Panc1 (cell line): ENCODE results near the gene NEGR1. TPM values are rescaled to one million over a fixed set of nuclear protein-coding genes. Genes with fewer than 3 reads are reported as not detected.

Experiments
- ATAC-seq: fragments of 200-7000 bp; cut with Tn5 transposase; 2 replicates; pipeline ENCODE4 v1.9.1; 2020; ENCODE audit warnings: mild to moderate bottlenecking, moderate library complexity
- BruUV-seq: library from RNA; stranded (reverse); fragments of 400-500 nt; replicated peaks from 2 replicates; lab custom pipeline; 2021; lab: Mats Ljungman, UMichigan
- CTCF ChIA-PET: fragments of 300-600 bp; sonication (Branson Sonifier 250); formaldehyde crosslinking; loops from one replicate; lab custom pipeline; 2022; ENCODE audit warnings: antibody characterized with exemption; lab: Charles Lee
- POLR2A ChIA-PET: fragments of 300-600 bp; sonication (Branson Sonifier 250); formaldehyde crosslinking; loops from one replicate; lab custom pipeline; 2022; ENCODE audit warnings: antibody characterized with exemption; lab: Charles Lee
- DNase-seq: peaks from one replicate; pipeline ENCODE4 v3.0.0-alpha.2; 2010; ENCODE audit warnings: low read depth, low spot score
- H3K27ac ChIP-seq: 2 replicates; pipeline ENCODE4 v1.5.1; 2011; ENCODE audit warnings: mild to moderate bottlenecking, low read length, inconsistent platforms
- H3K27me3 ChIP-seq: fragments of 200-500 bp; sonication (Bioruptor generic); 2 replicates; pipeline ENCODE4 v1.6.0; 2014; ENCODE audit warnings: low read length, inconsistent platforms; ENCODE audit not compliant: control insufficient read depth, insufficient read depth
- H3K36me3 ChIP-seq: fragments of 200-500 bp; sonication (Bioruptor generic); 2 replicates; pipeline ENCODE4 v1.5.1; 2014; ENCODE audit warnings: inconsistent platforms, mild to moderate bottlenecking, low read length, moderate library complexity; ENCODE audit not compliant: control insufficient read depth, insufficient read depth
- H3K4me1 ChIP-seq: 2 replicates; pipeline ENCODE4 v1.5.1; 2011; ENCODE audit warnings: inconsistent platforms, mild to moderate bottlenecking, low read length, moderate library complexity; ENCODE audit not compliant: control insufficient read depth, insufficient read depth
- H3K4me3 ChIP-seq, 2 experiments: 2 replicates each; pipeline ENCODE4 v1.5.1; 2011 to 2012; ENCODE audit warnings: low read depth in 2 of 2, low read length in 2 of 2, mild to moderate bottlenecking in 2 of 2, inconsistent platforms in 1 of 2, moderate library complexity in 1 of 2
- H3K9me3 ChIP-seq: fragments of 200-500 bp; sonication (Bioruptor generic); 2 replicates; pipeline ENCODE4 v1.5.1; 2014; ENCODE audit warnings: low read depth, mild to moderate bottlenecking, inconsistent platforms, low read length, moderate library complexity; ENCODE audit not compliant: control insufficient read depth, insufficient read depth
- POLR2AphosphoS5 ChIP-seq: IDR thresholded peaks from 2 replicates; pipeline ENCODE4 v1.6.1; 2012; ENCODE audit warnings: mild to moderate bottlenecking, low read depth, low read length, moderate library complexity
- SIN3A ChIP-seq: IDR thresholded peaks from 2 replicates; pipeline ENCODE4 v1.6.1; 2012; ENCODE audit warnings: low read depth, mild to moderate bottlenecking, low read length, moderate library complexity, borderline replicate concordance; ENCODE audit not compliant: insufficient read depth
- TCF7L2 ChIP-seq: IDR thresholded peaks from 2 replicates; pipeline ENCODE4 v1.6.1; 2011; ENCODE audit warnings: mild to moderate bottlenecking, low read depth, low read length, inconsistent platforms
- in situ Hi-C: cut with HindIII; loops from 2 replicates; pipeline ENCODE4 v1.10.0; 2016; ENCODE audit warnings: low sequenced_read_pairs, low pct_unique_long_range_greater_than_20kb
- intact Hi-C: fragments of 100-400 bp; cut with micrococcal nuclease; formaldehyde crosslinking; loops from one replicate; pipeline ENCODE4 v1.10.0; 2022; ENCODE audit not compliant: unreplicated experiment
- total RNA-seq: library from RNA; stranded (reverse); gene quantifications from one replicate; pipeline ENCODE4 v1.2.1, GENCODE V29; 2021; ENCODE audit not compliant: unreplicated experiment
- TF ChIP-seq, protein P1 (sequence below): fragments of 450-650 bp; IDR thresholded peaks from 2 replicates; pipeline ENCODE4 v1.5.1; 2017; ENCODE audit warnings: mild to moderate bottlenecking
- TF ChIP-seq, protein P2 (sequence below), 2 experiments: IDR thresholded peaks; 2 replicates each; pipeline ENCODE4 v1.6.1; 2011 to 2012; ENCODE audit warnings: low read depth in 2 of 2, control low read depth in 1 of 2, low read length in 1 of 2, mild to moderate bottlenecking in 1 of 2, moderate library complexity in 1 of 2; ENCODE audit not compliant: insufficient read depth in 1 of 2

The NEGR1 gene
- total RNA-seq, 1 experiment from 2014 or later: 2.7 TPM

DNA sequence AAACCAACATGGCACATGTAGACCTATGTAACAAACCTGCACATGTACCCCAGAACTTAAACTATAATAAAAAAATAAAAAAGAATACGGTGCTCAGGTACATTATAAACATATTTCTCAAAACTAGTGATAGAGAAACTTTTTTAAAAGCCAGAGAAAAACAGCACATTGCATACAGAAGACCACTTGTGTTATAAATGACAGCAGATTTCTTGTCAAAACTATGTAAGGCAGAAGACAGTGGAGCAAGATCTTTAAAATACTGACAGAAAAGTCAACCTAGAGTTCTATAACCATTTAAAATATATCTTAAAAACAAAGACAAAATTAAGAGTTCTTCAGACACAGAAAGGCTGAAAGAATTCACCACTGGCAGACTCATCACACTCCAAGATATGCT lies 144.7 kb downstream of the NEGR1 start:
- ChIA-PET CTCF (no interaction called here), POLR2A (no interaction called here)
- Histone ChIP-seq H3K4me3 (no peak overlapping the region), H3K27me3 (no peaks in the 10 kb centered on the region), H3K9me3 (no peaks in the 10 kb centered on the region), H3K27ac (no peak overlapping the region), H3K4me1 (no peaks in the 10 kb centered on the region), H3K36me3 (no peaks in the 10 kb centered on the region)
- ATAC-seq: no peak
- intact Hi-C loops (no loop called here), in situ Hi-C loops (no loop called here)
- no peak for DNase-seq
- TF ChIP-seq POLR2AphosphoS5 (no peak), SIN3A (no peak), TCF7L2 (no peak)
- TF ChIP-seq, protein P1, sequence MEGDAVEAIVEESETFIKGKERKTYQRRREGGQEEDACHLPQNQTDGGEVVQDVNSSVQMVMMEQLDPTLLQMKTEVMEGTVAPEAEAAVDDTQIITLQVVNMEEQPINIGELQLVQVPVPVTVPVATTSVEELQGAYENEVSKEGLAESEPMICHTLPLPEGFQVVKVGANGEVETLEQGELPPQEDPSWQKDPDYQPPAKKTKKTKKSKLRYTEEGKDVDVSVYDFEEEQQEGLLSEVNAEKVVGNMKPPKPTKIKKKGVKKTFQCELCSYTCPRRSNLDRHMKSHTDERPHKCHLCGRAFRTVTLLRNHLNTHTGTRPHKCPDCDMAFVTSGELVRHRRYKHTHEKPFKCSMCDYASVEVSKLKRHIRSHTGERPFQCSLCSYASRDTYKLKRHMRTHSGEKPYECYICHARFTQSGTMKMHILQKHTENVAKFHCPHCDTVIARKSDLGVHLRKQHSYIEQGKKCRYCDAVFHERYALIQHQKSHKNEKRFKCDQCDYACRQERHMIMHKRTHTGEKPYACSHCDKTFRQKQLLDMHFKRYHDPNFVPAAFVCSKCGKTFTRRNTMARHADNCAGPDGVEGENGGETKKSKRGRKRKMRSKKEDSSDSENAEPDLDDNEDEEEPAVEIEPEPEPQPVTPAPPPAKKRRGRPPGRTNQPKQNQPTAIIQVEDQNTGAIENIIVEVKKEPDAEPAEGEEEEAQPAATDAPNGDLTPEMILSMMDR: no peak
- TF ChIP-seq, protein P2, sequence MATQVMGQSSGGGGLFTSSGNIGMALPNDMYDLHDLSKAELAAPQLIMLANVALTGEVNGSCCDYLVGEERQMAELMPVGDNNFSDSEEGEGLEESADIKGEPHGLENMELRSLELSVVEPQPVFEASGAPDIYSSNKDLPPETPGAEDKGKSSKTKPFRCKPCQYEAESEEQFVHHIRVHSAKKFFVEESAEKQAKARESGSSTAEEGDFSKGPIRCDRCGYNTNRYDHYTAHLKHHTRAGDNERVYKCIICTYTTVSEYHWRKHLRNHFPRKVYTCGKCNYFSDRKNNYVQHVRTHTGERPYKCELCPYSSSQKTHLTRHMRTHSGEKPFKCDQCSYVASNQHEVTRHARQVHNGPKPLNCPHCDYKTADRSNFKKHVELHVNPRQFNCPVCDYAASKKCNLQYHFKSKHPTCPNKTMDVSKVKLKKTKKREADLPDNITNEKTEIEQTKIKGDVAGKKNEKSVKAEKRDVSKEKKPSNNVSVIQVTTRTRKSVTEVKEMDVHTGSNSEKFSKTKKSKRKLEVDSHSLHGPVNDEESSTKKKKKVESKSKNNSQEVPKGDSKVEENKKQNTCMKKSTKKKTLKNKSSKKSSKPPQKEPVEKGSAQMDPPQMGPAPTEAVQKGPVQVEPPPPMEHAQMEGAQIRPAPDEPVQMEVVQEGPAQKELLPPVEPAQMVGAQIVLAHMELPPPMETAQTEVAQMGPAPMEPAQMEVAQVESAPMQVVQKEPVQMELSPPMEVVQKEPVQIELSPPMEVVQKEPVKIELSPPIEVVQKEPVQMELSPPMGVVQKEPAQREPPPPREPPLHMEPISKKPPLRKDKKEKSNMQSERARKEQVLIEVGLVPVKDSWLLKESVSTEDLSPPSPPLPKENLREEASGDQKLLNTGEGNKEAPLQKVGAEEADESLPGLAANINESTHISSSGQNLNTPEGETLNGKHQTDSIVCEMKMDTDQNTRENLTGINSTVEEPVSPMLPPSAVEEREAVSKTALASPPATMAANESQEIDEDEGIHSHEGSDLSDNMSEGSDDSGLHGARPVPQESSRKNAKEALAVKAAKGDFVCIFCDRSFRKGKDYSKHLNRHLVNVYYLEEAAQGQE (IDR thresholded peaks at IDR 0.05; ENCODE audit: insufficient read depth in 1 of 2, low read depth in 2 of 2, low read length in 1 of 2): no peak
- BruUV-seq: no TSS peak

DNA sequence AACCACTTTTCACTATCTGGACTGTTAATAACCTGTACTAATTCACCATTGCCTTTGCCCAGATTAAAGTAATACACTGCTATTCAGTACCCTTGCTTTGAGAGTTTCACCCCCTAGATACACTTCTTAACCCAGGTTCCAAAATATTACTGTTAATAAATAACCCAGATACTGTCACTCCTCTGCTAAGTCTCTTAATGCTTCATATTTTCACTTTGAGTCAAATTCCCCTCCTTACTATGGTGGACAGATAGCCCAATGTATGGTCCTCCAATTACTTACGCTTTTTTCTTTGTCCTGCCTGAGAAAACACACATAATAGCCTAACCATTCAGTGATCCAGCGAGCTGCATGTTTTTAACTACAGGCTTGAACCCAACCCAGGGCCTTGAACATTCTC lies 152.5 kb downstream of the NEGR1 start:
- no peaks in the 10 kb centered on the region for H3K36me3 ChIP-seq
- CTCF ChIA-PET: no interaction called here

More for the DNA sequence above, 152.5 kb downstream of the NEGR1 start:
- in situ Hi-C loops (no loop called here), intact Hi-C loops (no loop called here)
- Histone ChIP-seq H3K27ac (no peak overlapping the region), H3K4me3 (no peak overlapping the region), H3K9me3 (no peaks in the 10 kb centered on the region), H3K27me3 (no peaks in the 10 kb centered on the region), H3K4me1 (no peaks in the 10 kb centered on the region)
- POLR2A ChIA-PET: no interaction called here
- TF ChIP-seq TCF7L2: no peak
- TF ChIP-seq, protein P1: no peak
- no peak for TF ChIP-seq POLR2AphosphoS5
- ATAC-seq (no peak), DNase-seq (no peak)
- BruUV-seq: no TSS peak
